Peyer's patch (tissue), 4 donors: ENCODE results near the gene ZNF677. TPM values are rescaled to one million over a fixed set of nuclear protein-coding genes. Genes with fewer than 3 reads are reported as not detected.
"Not testable (repeated sequence)": the region's sequence is repeated elsewhere in the genome, so short reads cannot be mapped to it uniquely, and the experiment has no call there.

ENCODE experiments used
- DNase-seq, 3 donors: peaks; one replicate each; pipeline ENCODE4 v3.0.0-alpha.2; 2017 to 2019
- H3K27ac ChIP-seq, 4 donors: fragments of 200-600 bp; sonication (generic); one replicate each; pipeline ENCODE4 v1.5.1; 2016 to 2019
- H3K27me3 ChIP-seq, 2 donors: fragments of 200-600 bp; sonication (generic); one replicate each; pipeline ENCODE4 v1.5.1; 2019
- H3K36me3 ChIP-seq, 3 donors: fragments of 200-600 bp; sonication (generic); one replicate each; pipeline ENCODE4 v1.5.1; 2016 to 2019
- H3K4me1 ChIP-seq, 4 donors: fragments of 200-600 bp; sonication (generic); one replicate each; pipeline ENCODE4 v1.5.1; 2016 to 2019
- H3K4me3 ChIP-seq, 4 donors: fragments of 200-600 bp; sonication (generic); 1 replicate in 3 of 4; 2 replicates in 1 of 4; pipeline ENCODE4 v1.5.1; 2016 to 2019; ENCODE audit warnings: mild to moderate bottlenecking in 1 of 4
- H3K9me3 ChIP-seq, 4 donors: fragments of 200-600 bp; sonication (generic); one replicate each; pipeline ENCODE4 v1.5.1; 2016 to 2019; ENCODE audit warnings: mild to moderate bottlenecking in 1 of 4
- CTCF ChIP-seq, 6 experiments: fragments of 450-650 bp in 4 of 6; fragments of 200-600 bp in 2 of 6; sonication (generic) in 1 of 6; IDR thresholded peaks; one replicate each; pipeline ENCODE4 v1.5.1; 2017 to 2019; ENCODE audit warnings: antibody characterized with exemption in 6 of 6, mild to moderate bottlenecking in 3 of 6, moderate library complexity in 1 of 6
- POLR2A ChIP-seq, 2 donors: fragments of 450-650 bp; IDR thresholded peaks; one replicate each; pipeline ENCODE4 v1.5.1; 2017; ENCODE audit warnings: antibody characterized with exemption in 2 of 2, mild to moderate bottlenecking in 2 of 2, moderate library complexity in 2 of 2
- total RNA-seq, 4 donors: library from RNA; depleted of rRNA; stranded (reverse); fragments of >200 nt; gene quantifications; one replicate each; pipeline ENCODE4 v1.1.0, GENCODE V29; 2016

The ZNF677 gene
- total RNA-seq, 4 donors from 2014 or later, result 2.8 to 13.2 (median 7.2) TPM

- H3K9me3 ChIP-seq, result peaks cover 0 to 61% (median 22%) of the 10 kb centered on the region in 4 donors
- DNase-seq, result no peak
Observed at GRCh38 chr19:53224606-53225005, 30.1 kb downstream of the ZNF677 start.

GRCh38 chr19:53222716-53223115, 32.0 kb downstream of the ZNF677 start:
- not testable (repeated sequence) for H3K27me3 ChIP-seq, H3K4me1 ChIP-seq, H3K27ac ChIP-seq, H3K36me3 ChIP-seq, H3K4me3 ChIP-seq, DNase-seq
- peaks cover 0 to 66% (median 24%) of the 10 kb centered on the region in 4 donors for H3K9me3 ChIP-seq

More at GRCh38 chr19:53224606-53225005, 30.1 kb downstream of the ZNF677 start:
- H3K4me1 ChIP-seq, result no peaks in the 10 kb centered on the region
- no peak overlapping the region for H3K4me3 ChIP-seq
- no peak overlapping the region for H3K27ac ChIP-seq
- no peaks in the 10 kb centered on the region for H3K27me3 ChIP-seq
- no peaks in the 10 kb centered on the region for H3K36me3 ChIP-seq
- no peak for TF ChIP-seq POLR2A (IDR thresholded peaks at IDR 0.05)
- no peak for TF ChIP-seq CTCF (IDR thresholded peaks at IDR 0.05)

- H3K27me3 ChIP-seq, result no peaks in the 10 kb centered on the region
- DNase-seq, result no peak
- TF ChIP-seq POLR2A (IDR thresholded peaks at IDR 0.05), result no peak
- TF ChIP-seq CTCF (IDR thresholded peaks at IDR 0.05), result no peak
- H3K4me1 ChIP-seq, result no peaks in the 10 kb centered on the region
- no peak overlapping the region for H3K4me3 ChIP-seq
- H3K9me3 ChIP-seq, result peaks cover 0 to 98% (median 47%) of the 10 kb centered on the region in 4 donors
- H3K36me3 ChIP-seq, result peaks cover 0 to 41% (median 6%) of the 10 kb centered on the region in 3 donors
- H3K27ac ChIP-seq, result no peak overlapping the region
Observed at GRCh38 chr19:53212703-53213320, 41.9 kb downstream of the ZNF677 start.

GRCh38 chr19:53211554-53211953, 43.1 kb downstream of the ZNF677 start:
- H3K4me1 ChIP-seq, H3K4me3 ChIP-seq, DNase-seq, H3K27ac ChIP-seq, H3K27me3 ChIP-seq: not testable (repeated sequence)
- Histone ChIP-seq H3K9me3 (peaks cover 0 to 92% (median 41%) of the 10 kb centered on the region in 4 donors), H3K36me3 (peaks cover 0 to 50% (median 6%) of the 10 kb centered on the region in 3 donors)

- Histone ChIP-seq H3K27ac (peak overlapping the region; percentile 79 to 92 (median 86)), H3K9me3 (peaks cover 0 to 45% (median 6%) of the 10 kb centered on the region in 4 donors), H3K4me3 (peak overlapping the region; percentile 61 to 92 (median 81)), H3K4me1 (no peaks in the 10 kb centered on the region), H3K36me3 (peaks cover 0 to 20% (median 0%) of the 10 kb centered on the region in 3 donors), H3K27me3 (no peaks in the 10 kb centered on the region)
- TF ChIP-seq CTCF (IDR thresholded peaks at IDR 0.05), result no peak
- peak; percentile 60 to 74 for TF ChIP-seq POLR2A (IDR thresholded peaks at IDR 0.05)
- peak; percentile 98 to 100 (median 99) for DNase-seq
Observed at GRCh38 chr19:53196777-53197396, 57.8 kb downstream of the ZNF677 start.

- Histone ChIP-seq H3K27ac (no peak overlapping the region), H3K4me1 (no peaks in the 10 kb centered on the region), H3K27me3 (no peaks in the 10 kb centered on the region), H3K9me3 (peaks cover 0 to 32% (median 5%) of the 10 kb centered on the region in 4 donors), H3K36me3 (peaks cover 0 to 10% (median 0%) of the 10 kb centered on the region in 3 donors), H3K4me3 (no peak overlapping the region)
- peak; percentile 71 to 97 (median 92) for TF ChIP-seq CTCF (IDR thresholded peaks at IDR 0.05)
- TF ChIP-seq POLR2A (IDR thresholded peaks at IDR 0.05), result no peak
- DNase-seq, result peak; percentile 62 to 93 (median 82)
Observed at GRCh38 chr19:53195265-53195903, 59.3 kb downstream of the ZNF677 start.
